LNCaP clone FGC (cell line): ENCODE results near the gene CDH3.
A peak's percentile ranks its signal among the peaks of the same experiment; 100 is the strongest.

Experiments
- DNase-seq: peaks from one replicate; pipeline ENCODE4 v3.0.0-alpha.2; 2011; ENCODE audit warnings: low read depth
- H3K4me3 ChIP-seq: 2 replicates; pipeline ENCODE4 v1.5.1; 2011; ENCODE audit warnings: mild to moderate bottlenecking, low read depth, low read length, control low read depth
- TF ChIP-seq, protein P1 (sequence below): IDR thresholded peaks from 2 replicates; pipeline ENCODE4 v1.5.1; 2012; ENCODE audit warnings: mild to moderate bottlenecking; ENCODE audit not compliant: control insufficient read depth, insufficient read depth; ENCODE audit errors: extremely low read depth

The CDH3 gene

DNA sequence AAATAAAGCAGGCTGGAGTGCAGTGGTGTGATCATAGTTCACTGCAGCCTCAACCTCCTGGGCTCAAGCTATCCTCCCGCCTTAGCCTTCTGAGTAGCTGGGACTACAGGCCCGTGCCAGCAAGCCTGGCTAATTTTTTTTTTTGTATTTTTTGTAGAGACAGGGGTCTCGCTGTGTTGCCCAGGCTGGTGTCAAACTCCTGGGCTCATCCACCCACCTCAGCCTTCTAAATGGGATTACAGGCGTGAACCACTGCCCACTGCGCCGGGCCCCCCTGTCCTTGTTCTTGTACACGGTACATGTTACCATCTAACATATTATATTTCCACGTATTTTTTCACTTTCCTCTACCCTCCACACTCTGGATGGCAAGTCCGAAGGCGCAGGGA, 3.1 kb upstream of the CDH3 start:
- no peak overlapping the region for H3K4me3 ChIP-seq

DNA sequence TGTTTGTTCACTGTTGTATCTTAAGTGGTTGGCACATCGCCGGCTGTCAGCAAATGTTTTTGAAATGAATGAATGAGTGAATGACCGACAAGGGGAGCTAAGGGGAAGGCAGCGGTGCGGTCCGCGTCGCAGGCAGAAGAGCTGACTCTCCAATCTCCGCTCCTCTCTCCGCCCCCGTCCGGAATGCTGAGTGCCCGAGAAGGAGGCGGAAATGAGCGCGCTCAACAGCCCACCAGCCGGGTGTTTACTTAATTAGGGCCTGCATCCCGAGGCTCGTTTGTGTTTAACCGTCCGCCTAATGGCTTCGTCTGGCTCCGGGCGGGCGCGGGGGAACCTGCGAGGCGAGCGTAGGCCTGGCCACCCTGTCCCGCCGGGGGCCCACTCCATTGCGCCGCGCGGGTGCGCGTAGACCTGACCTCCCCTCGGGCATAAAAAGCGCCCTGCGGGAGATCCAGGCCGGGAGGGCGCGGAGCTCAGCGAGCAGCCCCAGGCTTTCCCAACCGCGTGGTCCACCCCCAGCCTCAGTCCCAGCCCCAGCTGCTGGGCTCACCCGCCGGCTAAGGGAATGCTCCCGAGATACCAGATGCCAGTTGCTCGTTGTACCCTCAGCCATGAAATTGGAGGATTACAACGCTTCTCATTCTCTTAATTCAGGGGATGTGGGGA, 2.5 kb upstream of the CDH3 start:
- no peak overlapping the region for H3K4me3 ChIP-seq
- no peak for DNase-seq
- TF ChIP-seq, protein P1, sequence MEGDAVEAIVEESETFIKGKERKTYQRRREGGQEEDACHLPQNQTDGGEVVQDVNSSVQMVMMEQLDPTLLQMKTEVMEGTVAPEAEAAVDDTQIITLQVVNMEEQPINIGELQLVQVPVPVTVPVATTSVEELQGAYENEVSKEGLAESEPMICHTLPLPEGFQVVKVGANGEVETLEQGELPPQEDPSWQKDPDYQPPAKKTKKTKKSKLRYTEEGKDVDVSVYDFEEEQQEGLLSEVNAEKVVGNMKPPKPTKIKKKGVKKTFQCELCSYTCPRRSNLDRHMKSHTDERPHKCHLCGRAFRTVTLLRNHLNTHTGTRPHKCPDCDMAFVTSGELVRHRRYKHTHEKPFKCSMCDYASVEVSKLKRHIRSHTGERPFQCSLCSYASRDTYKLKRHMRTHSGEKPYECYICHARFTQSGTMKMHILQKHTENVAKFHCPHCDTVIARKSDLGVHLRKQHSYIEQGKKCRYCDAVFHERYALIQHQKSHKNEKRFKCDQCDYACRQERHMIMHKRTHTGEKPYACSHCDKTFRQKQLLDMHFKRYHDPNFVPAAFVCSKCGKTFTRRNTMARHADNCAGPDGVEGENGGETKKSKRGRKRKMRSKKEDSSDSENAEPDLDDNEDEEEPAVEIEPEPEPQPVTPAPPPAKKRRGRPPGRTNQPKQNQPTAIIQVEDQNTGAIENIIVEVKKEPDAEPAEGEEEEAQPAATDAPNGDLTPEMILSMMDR: no peak

More for the DNA sequence above, 3.1 kb upstream of the CDH3 start:
- TF ChIP-seq, protein P1: no peak
- no peak for DNase-seq

DNA sequence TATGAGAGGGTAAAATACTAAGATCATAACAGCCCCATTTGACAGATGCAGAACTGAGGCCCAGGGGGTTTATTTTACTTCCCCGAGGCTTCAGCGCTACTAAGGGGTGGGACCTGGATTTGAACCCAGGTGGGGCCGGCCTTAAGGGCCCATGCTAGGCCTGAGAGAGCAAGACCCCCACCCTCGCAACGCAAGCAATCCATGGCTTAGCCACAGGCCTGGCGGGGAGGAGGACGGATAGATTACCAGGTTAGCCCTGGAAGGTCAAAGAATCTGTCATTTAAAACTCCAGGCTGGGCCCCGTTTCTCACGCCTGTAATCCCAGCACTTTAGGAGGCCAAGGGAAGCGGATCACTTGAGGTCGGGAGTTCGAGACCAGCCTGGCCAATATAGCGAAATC, 1.9 kb upstream of the CDH3 start:
- TF ChIP-seq, protein P1: no peak
- H3K4me3 ChIP-seq: no peak overlapping the region

DNA sequence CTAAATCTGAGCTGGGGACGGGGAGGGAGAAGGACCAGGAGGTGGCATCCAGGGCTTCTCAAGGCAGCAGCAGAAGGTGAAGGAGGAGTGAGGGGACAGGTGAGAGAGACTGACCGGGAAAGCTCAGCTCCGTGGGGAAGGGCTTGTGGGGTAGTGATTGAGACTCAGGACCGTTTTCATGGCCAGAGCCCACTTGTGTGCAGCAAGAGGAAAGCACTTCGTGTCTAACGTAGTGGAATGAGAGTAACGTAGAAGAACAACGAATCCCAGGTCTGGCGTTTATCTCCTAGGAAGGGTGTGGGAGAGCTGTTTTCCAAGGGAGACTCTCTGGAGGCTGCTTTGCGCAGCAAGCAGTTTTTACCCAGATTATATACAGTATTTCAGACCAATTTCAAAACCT, 1.3 kb upstream of the CDH3 start:
- no peak for DNase-seq
- H3K4me3 ChIP-seq: no peak overlapping the region
- TF ChIP-seq, protein P1: no peak

More for the DNA sequence above, 1.9 kb upstream of the CDH3 start:
- no peak for DNase-seq

DNA sequence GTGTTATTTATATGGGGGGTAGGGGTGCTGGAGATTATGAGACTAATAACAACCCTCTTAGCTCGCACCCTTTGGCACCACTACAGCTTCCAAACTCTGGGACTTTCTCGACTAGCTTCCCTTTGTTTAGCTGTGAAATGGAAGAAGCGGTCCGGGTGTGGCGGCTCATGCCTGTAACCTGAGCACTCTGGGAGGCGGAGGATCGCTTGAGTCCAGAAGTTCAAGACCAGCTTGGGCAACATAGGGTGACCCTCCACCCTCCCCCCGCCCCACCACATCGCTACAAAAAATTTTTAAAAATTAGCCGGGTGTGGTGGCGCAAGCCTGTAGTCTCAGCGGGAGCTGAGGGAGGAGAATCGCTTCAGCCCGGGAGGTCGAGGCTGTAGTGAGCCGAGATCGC, 814 bp upstream of the CDH3 start:
- DNase-seq: no peak
- no peak overlapping the region for H3K4me3 ChIP-seq
- TF ChIP-seq, protein P1: no peak

DNA sequence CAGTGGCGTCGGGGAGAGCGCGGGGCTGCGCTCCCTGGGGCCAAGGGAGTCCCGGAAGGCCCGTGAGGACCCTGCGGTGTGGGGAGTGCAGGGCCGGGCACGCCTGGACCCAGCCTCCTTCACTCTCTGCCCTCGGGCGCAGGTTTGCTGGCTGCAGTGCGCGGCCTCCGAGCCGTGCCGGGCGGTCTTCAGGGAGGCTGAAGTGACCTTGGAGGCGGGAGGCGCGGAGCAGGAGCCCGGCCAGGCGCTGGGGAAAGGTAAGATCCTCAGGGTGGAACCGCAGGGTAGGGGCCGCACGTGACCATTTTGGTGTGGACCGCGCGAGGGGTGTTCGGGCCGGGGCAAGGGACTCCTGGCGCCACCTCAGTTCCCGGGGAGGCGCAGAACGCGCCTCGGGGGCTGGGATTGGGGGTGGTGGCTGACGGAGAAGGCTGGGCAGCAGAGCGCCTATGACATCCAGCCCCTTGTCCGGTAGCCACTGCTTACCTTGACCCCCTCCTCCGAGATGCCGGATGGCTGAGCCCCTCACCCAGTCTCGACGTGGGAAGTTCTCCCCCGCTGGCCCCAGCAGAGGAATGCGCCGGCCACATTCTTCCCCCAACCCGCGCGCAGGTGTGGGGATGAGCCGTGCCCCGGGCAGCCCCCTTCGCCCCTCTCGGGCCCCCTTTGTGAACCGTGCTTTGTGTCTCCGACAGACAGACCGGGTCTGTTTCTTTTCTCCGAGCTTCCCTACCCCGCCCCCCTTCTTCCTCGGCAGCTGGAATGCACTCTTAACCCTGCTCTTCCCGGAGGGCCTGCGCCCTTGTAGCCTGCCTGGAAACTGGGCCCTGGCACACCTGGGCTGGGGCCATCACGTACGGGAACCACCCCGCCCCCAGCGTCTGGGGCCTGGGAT, 631 bp downstream of the CDH3 start:
- peak overlapping the region; percentile 24 for H3K4me3 ChIP-seq
- TF ChIP-seq, protein P1: no peak
- DNase-seq: no peak
